Measurements from ENCODE around the gene CEP120.
A peak's percentile ranks its signal among the peaks of the same experiment; 100 is the strongest.
"Not testable (repeated sequence)": the region's sequence is repeated elsewhere in the genome, so short reads cannot be mapped to it uniquely, and the experiment has no call there.

CEP120 gene
- 113 to 135 (median 117) reads per million in 3 donors for total RNA-seq

DNA sequence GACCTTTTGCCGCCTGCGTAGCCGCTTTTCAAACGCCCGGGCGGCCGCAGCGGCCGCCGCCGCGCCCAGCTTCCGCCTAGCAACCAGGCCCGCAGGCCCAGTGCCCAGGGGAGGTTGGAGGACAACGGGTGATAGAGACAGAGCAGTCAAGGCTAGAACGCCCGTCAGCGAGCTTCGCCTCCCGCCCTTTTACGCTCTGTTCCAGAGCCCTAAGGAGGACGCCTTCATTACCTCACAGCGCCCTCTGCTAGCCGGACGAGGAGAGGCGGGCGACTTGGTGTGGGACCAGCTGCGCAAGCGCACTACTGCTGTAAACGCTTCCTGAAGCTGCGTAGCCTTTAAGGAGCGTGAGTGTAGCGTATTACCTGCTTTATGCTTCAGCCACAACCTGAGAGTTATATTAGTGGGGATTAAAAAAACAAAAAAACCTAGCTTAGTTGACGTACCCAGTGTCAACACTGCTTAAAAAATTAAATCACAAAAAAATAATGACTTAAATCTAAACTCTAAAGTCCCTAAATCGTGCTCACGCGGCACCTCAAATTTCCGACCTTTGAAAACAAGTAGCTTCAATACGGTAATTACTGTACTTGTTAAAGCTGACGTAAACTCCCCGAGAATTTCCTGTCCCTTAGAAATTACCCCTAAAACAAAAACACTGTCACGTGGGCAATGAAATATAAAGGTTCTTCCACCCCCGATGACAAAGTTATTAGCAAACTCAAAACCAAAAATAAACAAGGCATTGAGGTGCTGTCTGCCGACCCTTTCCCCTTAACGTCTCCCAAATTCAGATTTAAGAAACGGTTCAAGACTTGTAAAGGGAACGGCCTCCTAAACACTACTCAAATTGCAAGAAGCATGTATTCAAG is at the start of gene CEP120:
Gene CEP120, minus strand, starts transcription at position 126 of the 872 bp plus-strand sequence. CDS start 405 bp downstream, outside the sequence.
- H3K4me1 ChIP-seq (ENCODE audit: control insufficient read depth, insufficient read depth, low read length, poor library complexity, severe bottlenecking), result peaks cover 6% of the 10 kb centered on the region
- H3K36me3 ChIP-seq (ENCODE audit: control insufficient read depth, insufficient read depth, low read length), result no peaks in the 10 kb centered on the region
- peak within 1 kb of the TSS; percentile 95 for H3K27ac ChIP-seq (ENCODE audit: insufficient read depth, low read length, poor library complexity, severe bottlenecking)
- no peaks in the 10 kb centered on the region for H3K27me3 ChIP-seq (replicated peaks; ENCODE audit: control insufficient read depth, insufficient read depth, low read length, poor library complexity, severe bottlenecking)
- H3K9me3 ChIP-seq (ENCODE audit: control insufficient read depth, low read length), result no peaks in the 10 kb centered on the region
- peak; percentile 93 to 96 (median 95) for DNase-seq
- peak within 1 kb of the TSS; percentile 76 for H3K4me3 ChIP-seq (ENCODE audit: insufficient read depth, low read depth, low read length, poor library complexity, severe bottlenecking)

DNA sequence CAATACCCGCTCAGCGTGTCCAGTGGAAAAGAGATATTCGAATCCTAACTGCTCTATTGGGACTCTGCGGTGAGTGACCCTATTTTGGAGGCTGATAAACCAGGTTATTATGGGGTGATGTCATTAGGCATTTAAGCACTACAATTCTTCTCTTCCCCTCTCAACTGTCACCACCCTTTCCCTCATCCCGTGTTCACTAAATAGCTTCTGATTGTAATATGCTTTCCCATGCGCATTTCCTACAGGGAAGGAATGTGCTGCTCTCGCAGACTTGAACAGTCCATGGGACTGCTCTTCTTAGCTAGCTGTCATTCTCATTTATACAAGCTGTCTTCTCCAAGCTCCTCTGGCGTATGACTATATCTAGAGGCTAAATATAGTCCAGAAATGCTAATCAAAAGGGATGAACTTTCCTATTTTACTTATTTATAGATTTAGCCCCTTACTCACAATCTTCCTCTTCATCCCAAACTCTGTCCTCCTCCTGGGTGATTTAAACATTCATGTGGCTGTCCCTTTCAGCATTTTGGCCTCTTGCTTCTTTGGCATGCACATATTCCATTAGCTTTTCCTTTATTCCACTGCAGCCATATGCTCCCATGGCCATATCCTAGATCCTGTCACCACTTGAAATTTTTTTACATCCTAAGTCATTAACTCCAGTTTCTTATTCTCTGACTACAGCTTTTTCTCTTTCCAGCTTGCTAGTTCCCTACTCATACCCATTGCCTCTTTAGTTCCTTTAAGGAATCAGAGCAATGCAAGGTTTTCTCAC is 49.1 kb upstream of the CEP120 start:
- no peak overlapping the region for H3K4me3 ChIP-seq (ENCODE audit: insufficient read depth, low read depth, low read length, poor library complexity, severe bottlenecking)
- no peaks in the 10 kb centered on the region for H3K36me3 ChIP-seq (ENCODE audit: control insufficient read depth, insufficient read depth, low read length)
- no peaks in the 10 kb centered on the region for H3K27me3 ChIP-seq (replicated peaks; ENCODE audit: control insufficient read depth, insufficient read depth, low read length, poor library complexity, severe bottlenecking)
- no peak overlapping the region for H3K27ac ChIP-seq (ENCODE audit: insufficient read depth, low read length, poor library complexity, severe bottlenecking)
- no peaks in the 10 kb centered on the region for H3K4me1 ChIP-seq (ENCODE audit: control insufficient read depth, insufficient read depth, low read length, poor library complexity, severe bottlenecking)
- no peak for DNase-seq
- no peaks in the 10 kb centered on the region for H3K9me3 ChIP-seq (ENCODE audit: control insufficient read depth, low read length)

DNA sequence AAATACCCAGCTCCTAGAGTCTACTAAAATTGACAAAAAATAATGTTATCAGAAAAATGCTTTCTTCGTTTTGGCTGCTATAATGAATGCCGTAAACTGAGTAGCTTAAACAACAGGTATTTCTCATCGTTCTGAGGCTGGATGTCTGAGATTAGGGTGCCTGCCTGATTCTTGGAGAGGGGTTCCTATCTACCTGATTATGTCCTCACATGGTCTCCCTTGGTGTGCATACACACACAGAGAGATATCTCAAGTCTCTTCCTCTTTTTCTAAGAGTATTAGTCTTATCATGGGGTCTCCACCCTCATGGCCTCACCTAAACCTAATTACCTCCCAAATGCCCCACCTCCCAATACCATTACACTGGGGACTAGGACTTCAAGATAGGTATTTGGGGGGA is 48.2 kb upstream of the CEP120 start:
- Histone ChIP-seq H3K9me3 (ENCODE audit: control insufficient read depth, low read length) (no peaks in the 10 kb centered on the region), H3K4me3 (ENCODE audit: insufficient read depth, low read depth, low read length, poor library complexity, severe bottlenecking) (no peak overlapping the region), H3K27ac (ENCODE audit: insufficient read depth, low read length, poor library complexity, severe bottlenecking) (no peak overlapping the region), H3K36me3 (ENCODE audit: control insufficient read depth, insufficient read depth, low read length) (no peaks in the 10 kb centered on the region), H3K4me1 (ENCODE audit: control insufficient read depth, insufficient read depth, low read length, poor library complexity, severe bottlenecking) (no peaks in the 10 kb centered on the region), H3K27me3 (replicated peaks; ENCODE audit: control insufficient read depth, insufficient read depth, low read length, poor library complexity, severe bottlenecking) (no peaks in the 10 kb centered on the region)
- no peak for DNase-seq

DNA sequence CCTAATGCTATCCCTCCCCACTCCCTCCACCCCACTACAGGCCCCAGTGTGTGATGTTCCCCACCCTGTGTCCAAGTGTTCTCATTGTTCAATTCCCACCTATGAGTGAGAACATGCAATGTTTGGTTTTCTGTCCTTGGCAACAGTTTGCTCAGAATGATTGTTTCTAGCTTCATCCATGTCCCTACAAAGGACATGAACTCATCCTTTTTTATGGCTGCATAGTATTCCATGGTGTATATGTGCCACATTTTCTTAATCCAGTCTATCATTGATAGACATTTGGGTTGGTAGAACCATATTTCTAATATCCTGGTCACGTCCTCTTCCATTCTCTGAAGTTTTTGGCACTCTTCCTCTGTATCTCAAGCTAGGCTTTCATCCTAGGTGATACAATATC is 43.6 kb upstream of the CEP120 start:
- not testable (repeated sequence) for H3K4me3 ChIP-seq (ENCODE audit: insufficient read depth, low read depth, low read length, poor library complexity, severe bottlenecking); H3K27ac ChIP-seq (ENCODE audit: insufficient read depth, low read length, poor library complexity, severe bottlenecking); H3K36me3 ChIP-seq (ENCODE audit: control insufficient read depth, insufficient read depth, low read length); DNase-seq; H3K27me3 ChIP-seq (replicated peaks; ENCODE audit: control insufficient read depth, insufficient read depth, low read length, poor library complexity, severe bottlenecking); H3K4me1 ChIP-seq (ENCODE audit: control insufficient read depth, insufficient read depth, low read length, poor library complexity, severe bottlenecking); H3K9me3 ChIP-seq (ENCODE audit: control insufficient read depth, low read length)

DNA sequence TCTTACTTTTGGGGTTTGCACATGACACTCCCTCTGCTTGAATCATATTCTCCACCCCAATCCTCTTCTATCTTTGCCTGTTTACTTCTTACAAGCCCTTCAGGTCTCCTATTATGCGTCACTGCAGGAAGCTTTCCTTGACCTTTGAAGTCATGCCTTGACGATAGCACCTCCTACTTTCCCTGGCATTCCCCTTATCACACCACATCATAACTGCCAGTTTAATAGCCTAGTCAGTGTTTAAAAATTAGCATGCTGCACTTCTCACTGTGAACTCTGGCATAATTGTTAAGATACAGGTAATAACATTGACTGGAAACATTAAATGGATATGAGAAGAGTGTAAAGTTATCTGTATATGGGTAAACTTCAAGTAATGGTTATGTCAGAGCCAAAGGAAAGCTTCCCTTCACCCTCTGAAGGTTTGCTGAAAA is 37.1 kb upstream of the CEP120 start:
- Histone ChIP-seq H3K27me3 (replicated peaks; ENCODE audit: control insufficient read depth, insufficient read depth, low read length, poor library complexity, severe bottlenecking) (no peaks in the 10 kb centered on the region), H3K27ac (ENCODE audit: insufficient read depth, low read length, poor library complexity, severe bottlenecking) (no peak overlapping the region), H3K4me1 (ENCODE audit: control insufficient read depth, insufficient read depth, low read length, poor library complexity, severe bottlenecking) (no peaks in the 10 kb centered on the region), H3K9me3 (ENCODE audit: control insufficient read depth, low read length) (no peaks in the 10 kb centered on the region), H3K36me3 (ENCODE audit: control insufficient read depth, insufficient read depth, low read length) (no peaks in the 10 kb centered on the region), H3K4me3 (ENCODE audit: insufficient read depth, low read depth, low read length, poor library complexity, severe bottlenecking) (no peak overlapping the region)
- peak in 1 of 3 donors; percentile 0 for DNase-seq

DNA sequence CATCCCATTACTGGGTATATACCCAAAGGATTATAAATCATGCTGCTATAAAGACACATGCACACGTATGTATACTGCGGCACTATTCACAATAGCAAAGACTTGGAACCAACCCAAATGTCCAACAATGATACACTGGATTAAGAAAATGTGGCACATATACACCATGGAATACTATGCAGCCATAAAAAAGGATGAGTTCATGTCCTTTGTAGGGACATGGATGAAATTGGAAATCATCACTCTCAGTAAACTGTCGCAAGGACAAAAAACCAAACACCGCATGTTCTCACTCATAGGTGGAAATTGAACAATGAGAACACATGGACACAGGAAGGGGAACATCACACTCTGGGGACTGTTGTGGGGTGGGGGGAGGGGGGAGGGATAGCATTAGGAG is 35.8 kb upstream of the CEP120 start:
- not testable (repeated sequence) for H3K4me3 ChIP-seq (ENCODE audit: insufficient read depth, low read depth, low read length, poor library complexity, severe bottlenecking); H3K27me3 ChIP-seq (replicated peaks; ENCODE audit: control insufficient read depth, insufficient read depth, low read length, poor library complexity, severe bottlenecking); DNase-seq; H3K9me3 ChIP-seq (ENCODE audit: control insufficient read depth, low read length); H3K36me3 ChIP-seq (ENCODE audit: control insufficient read depth, insufficient read depth, low read length); H3K4me1 ChIP-seq (ENCODE audit: control insufficient read depth, insufficient read depth, low read length, poor library complexity, severe bottlenecking); H3K27ac ChIP-seq (ENCODE audit: insufficient read depth, low read length, poor library complexity, severe bottlenecking)

DNA sequence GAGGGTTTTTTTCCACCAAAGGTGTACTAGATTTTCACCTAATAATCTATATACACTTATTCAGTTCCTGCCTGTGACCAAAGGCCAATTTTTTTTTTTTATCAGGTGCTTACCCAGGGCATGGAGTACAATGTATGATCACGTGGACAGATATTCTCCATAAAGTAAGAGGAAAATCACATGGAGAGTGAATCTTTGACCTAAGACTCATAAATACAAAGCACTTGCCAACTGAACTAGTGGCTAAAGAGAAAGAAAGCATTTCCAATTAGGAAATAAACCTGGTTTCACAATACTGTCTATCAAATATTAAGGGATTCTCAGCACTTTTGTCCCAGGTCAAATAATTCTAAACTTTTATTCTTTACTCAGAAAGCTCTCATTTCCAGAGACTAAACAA is 33.0 kb upstream of the CEP120 start:
- Histone ChIP-seq H3K27ac (ENCODE audit: insufficient read depth, low read length, poor library complexity, severe bottlenecking) (no peak overlapping the region), H3K9me3 (ENCODE audit: control insufficient read depth, low read length) (no peaks in the 10 kb centered on the region), H3K4me1 (ENCODE audit: control insufficient read depth, insufficient read depth, low read length, poor library complexity, severe bottlenecking) (no peaks in the 10 kb centered on the region), H3K27me3 (replicated peaks; ENCODE audit: control insufficient read depth, insufficient read depth, low read length, poor library complexity, severe bottlenecking) (no peaks in the 10 kb centered on the region), H3K36me3 (ENCODE audit: control insufficient read depth, insufficient read depth, low read length) (no peaks in the 10 kb centered on the region), H3K4me3 (ENCODE audit: insufficient read depth, low read depth, low read length, poor library complexity, severe bottlenecking) (no peak overlapping the region)
- DNase-seq, result no peak

DNA sequence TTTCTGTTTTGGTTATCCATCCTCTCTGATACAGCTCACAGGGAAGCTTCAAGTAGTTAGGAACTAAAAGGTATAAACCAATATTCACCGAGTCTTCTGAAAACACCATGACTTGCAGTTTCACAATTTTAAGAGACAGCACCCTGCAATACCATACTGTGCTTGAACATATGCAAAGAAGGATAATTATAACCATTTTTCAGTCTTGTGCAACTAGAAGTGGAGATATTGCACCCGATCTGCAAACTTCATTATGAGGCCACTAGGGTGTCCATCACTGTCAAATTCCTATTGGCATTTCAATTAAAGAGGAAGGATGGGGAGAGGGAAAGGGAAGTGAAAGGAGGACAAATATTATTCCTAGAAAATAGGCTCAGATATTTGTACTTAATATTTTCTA is 32.4 kb upstream of the CEP120 start:
- Histone ChIP-seq H3K36me3 (ENCODE audit: control insufficient read depth, insufficient read depth, low read length) (no peaks in the 10 kb centered on the region), H3K4me3 (ENCODE audit: insufficient read depth, low read depth, low read length, poor library complexity, severe bottlenecking) (no peak overlapping the region), H3K4me1 (ENCODE audit: control insufficient read depth, insufficient read depth, low read length, poor library complexity, severe bottlenecking) (no peaks in the 10 kb centered on the region), H3K27me3 (replicated peaks; ENCODE audit: control insufficient read depth, insufficient read depth, low read length, poor library complexity, severe bottlenecking) (no peaks in the 10 kb centered on the region), H3K27ac (ENCODE audit: insufficient read depth, low read length, poor library complexity, severe bottlenecking) (no peak overlapping the region), H3K9me3 (ENCODE audit: control insufficient read depth, low read length) (no peaks in the 10 kb centered on the region)
- DNase-seq, result no peak

DNA sequence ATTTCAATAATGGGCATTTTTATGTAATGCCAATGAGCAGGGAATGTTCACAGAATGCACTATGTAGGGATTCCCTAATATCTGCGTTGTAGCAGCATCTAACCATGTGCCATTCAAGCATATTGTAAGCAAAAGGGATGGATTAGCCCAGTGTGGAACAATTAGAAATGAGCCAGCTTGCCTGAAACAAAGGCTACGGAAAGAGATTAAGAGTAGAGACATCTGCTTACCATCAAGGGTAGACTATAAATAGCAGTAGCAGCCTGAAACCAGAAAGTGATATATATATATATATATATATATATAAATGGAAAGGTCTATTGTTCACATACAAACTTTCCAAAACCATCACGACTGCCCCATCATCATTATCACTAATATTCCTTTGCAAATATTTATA is 31.9 kb upstream of the CEP120 start:
- Histone ChIP-seq H3K4me1 (ENCODE audit: control insufficient read depth, insufficient read depth, low read length, poor library complexity, severe bottlenecking) (no peaks in the 10 kb centered on the region), H3K27me3 (replicated peaks; ENCODE audit: control insufficient read depth, insufficient read depth, low read length, poor library complexity, severe bottlenecking) (no peaks in the 10 kb centered on the region), H3K4me3 (ENCODE audit: insufficient read depth, low read depth, low read length, poor library complexity, severe bottlenecking) (no peak overlapping the region), H3K27ac (ENCODE audit: insufficient read depth, low read length, poor library complexity, severe bottlenecking) (no peak overlapping the region), H3K9me3 (ENCODE audit: control insufficient read depth, low read length) (no peaks in the 10 kb centered on the region), H3K36me3 (ENCODE audit: control insufficient read depth, insufficient read depth, low read length) (no peaks in the 10 kb centered on the region)
- no peak for DNase-seq
